ENCODE results near the gene DNAJB9.
A peak's percentile ranks its signal among the peaks of the same experiment; 100 is the strongest.

The DNAJB9 gene

GRCh38 chr7:108611268-108611667, 41.6 kb downstream of the DNAJB9 start:
- DNase-seq, result no peak

- peak in 1 of 2 donors; percentile 53 for DNase-seq
These were observed 43.7 kb downstream of the DNAJB9 start for GRCh38 chr7:108613147-108613948.

GRCh38 chr7:108613949-108614381, 44.3 kb downstream of the DNAJB9 start:
- DNase-seq, result no peak

GRCh38 chr7:108614896-108615295, 45.2 kb downstream of the DNAJB9 start:
- no peak for DNase-seq

GRCh38 chr7:108618056-108618455, 48.4 kb downstream of the DNAJB9 start:
- no peak for DNase-seq

GRCh38 chr7:108623220-108623619, 53.5 kb downstream of the DNAJB9 start:
- DNase-seq, result no peak
